HG03432 (cell line): Measurements from ENCODE around the gene NEK11.
"Not testable (repeated sequence)": the region's sequence is repeated elsewhere in the genome, so short reads cannot be mapped to it uniquely, and the experiment has no call there.

ENCODE experiments used
- ATAC-seq: cut with Tn5 transposase; IDR thresholded peaks from one replicate; pipeline ENCODE4 v1.9.1; 2021; ENCODE audit warnings: mild to moderate bottlenecking, moderate library complexity; ENCODE audit not compliant: unreplicated experiment

Gene NEK11

DNA sequence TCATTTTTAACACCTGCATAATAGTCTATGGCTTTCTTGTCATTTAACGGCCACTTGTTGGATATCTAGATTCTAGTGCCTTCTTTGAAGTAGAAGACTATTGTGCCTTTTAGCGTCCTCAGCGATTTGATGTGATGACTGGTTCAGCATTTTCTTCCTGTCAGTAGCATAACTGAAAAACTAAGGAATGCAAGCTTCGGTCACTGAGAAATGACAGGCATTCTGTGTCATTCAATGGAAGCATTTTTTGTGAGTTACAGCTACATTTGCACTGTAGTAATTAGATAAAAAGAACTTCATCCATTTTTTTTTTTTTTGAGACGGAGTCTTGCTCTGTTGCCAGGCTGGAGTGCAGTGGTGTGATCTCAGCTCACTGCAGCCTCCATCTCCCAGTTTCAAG, 10.3 kb downstream of the NEK11 start:
- no peak for ATAC-seq

DNA sequence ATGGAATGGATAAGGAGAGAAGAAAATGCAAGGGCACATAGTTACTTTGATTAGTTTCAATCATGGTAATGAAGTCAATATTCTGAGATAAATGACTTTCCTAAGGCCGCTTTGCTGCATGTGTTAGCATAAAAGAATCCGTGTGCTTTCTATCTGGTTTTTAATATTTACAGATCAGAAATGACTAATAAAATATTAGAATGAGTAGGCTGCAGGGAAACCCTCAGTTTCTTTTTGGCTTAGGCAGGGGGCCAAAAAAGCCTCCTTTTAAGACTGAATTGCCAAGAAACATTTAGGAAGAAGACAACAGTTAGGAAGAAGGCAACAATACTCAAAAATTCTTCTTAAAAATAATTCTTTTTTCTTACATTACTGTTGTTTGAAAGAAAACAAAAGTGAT, 11.6 kb downstream of the NEK11 start:
- no peak for ATAC-seq

DNA sequence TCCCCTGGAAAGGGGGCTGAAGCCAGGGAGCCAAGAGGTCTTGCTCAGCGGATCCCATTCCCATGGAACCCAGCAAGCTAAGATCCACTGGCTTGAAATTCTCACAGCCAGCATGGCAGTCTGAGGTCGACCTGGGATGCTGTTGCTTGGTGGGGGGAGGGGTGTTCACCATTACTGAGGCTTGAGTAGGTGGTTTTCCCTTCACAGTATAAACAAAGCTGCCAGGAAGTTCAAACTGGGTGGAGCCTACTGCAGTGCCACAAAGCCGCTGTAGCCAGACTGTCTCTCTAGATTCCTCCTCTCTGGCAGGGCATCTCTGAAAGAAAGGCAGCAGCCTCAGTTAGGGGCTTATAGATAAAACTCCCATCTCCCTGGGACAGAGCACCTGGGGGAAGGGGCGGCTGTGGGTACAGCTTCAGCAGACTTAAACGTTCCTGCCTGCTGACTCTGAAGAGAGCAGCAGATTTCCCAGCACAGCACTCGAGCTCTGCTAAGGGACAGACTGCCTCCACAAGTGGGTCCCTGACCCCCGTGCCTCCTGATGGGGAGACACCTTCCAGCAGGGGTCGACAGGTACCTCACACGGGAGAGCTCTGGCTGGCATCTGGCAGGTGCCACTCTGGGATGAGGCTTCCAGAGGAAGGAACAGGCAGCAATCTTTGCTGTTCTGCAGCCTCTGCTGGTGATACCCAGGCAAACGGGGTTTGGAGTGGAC, 15.8 kb downstream of the NEK11 start:
- not testable (repeated sequence) for ATAC-seq

DNA sequence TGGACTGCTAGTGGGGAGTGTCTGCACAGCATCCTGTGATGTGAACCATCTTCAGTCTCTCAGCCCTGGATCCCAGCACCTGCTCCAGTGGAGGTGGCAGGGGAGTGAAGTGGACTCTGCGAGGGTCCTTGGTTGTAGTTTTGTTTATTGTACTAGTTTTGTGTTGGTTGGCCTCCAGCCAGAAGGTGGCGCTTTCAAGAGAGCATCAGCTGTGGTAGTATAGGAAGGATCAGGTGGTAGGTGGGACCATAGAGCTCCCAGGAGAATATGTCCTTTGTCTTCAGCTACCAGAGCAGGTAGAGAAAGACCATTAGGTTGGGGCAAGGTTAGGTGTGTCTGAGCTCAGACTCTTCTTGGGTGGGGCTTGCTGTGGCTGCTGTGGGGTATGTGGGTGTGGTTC, 20.9 kb downstream of the NEK11 start:
- no peak for ATAC-seq

DNA sequence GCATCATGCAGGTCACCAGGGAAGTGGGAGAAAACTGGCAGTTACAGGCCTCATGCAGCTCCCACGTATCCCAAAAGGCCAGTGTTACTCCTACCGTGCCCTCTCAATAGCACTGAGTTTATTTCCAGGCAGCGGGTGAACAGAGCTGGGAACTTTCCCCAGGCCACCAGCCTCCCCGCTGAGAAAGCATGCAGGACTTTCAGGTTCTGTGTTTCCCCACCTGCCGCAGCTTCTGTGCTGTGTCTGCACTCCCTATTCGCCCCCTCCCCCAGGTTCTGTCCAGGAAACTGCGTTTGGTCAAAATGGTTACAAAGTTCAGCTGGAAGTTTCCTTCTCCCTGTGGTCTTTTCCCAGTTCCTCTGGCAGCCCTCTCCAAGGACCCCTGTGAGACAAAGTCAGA, 21.4 kb downstream of the NEK11 start:
- ATAC-seq: no peak

DNA sequence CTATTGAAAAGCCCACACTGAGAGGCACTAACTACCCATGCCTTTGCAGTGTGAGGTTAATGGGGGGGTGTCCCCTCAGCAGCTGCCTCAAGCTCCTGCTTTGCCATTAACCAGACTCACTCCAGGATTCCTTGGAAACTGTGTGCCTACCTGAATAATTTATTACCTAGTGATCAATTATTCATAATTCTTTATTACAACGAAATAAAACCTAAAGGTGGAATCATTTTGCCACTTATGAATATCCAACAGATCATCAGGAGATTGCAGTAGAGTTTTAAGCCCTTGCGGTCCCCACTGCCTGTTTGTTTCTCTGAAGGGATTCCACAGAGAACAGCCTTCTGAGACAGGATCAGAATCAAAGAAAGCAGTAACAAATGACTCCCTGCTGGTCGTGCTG, 23.3 kb downstream of the NEK11 start:
- ATAC-seq: no peak

DNA sequence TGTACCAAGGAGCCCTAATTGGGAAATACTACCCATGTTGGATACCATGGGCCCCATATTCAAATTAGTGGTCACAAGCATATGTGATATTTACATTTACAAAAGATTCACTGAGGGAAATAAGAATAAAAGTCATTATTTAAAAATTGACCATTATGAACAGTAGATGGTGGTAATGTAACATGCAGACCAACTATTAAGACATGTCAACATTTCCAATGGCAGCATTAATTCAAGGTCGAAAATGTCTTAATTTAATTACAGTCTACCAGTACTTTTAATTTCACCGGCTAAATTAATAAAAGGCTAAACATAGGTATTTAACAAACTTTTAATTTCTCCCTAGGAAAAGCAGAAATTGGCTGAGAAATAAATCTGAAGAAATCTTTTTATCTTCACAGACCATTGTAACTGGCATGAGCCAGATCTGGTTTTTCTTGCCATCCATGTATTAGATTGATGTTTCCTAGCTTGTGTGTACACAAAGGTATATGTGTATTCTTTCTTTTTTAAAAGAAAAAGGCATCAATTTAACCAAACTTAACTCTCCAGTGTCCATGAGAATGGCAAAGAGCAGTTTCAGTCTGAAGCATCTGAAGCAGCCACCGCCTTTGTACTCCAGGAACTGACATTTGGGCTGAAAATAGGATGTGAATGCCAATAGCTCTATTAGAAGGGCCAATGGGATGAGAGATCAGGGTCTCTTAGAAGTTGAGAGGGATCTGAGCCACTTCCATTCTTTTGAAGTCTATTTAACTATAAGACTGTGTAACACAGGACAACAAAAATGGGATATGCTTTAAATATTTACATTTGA, 26.6 kb downstream of the NEK11 start:
- no peak for ATAC-seq

DNA sequence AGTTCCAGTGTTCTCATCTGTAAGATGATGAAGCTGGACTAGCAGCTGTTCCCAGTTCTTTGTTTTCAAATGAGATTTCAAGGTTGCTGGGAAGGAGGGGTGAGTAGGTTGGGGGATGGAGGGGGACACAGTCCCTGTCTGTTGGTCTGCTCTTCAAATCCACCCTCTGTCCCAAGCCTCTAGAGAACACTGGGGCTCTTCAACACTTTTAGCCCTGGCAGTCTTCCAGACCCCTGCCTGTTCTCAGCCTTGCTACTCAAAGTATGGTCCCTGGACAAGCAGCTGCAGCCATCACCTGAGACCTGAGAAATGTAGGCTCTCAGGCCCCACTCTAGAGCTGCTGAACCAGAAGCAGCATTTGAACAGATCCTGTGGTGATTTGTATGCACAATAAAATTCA, 41.3 kb downstream of the NEK11 start:
- no peak for ATAC-seq

DNA sequence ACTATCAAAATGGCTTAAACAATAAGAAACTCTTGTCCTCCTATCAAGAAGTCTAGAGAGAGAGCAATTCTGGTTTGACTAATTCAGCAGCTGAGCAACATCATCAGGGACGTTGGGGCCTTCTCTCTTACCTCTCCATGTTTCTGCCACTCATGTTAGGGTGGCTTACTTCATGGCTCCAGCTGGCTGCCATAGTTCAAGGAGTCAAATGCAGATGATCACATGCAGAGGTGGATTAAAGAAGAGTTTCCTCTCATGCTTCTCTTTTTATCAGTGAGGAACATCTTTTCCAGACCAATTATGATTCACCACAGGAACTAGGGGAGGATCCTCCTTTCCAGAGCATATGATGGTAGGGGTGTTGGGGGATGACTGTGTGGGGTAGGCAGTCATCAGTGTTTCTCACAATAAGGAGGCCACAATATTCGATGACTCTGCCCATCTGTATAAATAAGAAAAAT, 45.5 kb downstream of the NEK11 start:
- no peak for ATAC-seq

DNA sequence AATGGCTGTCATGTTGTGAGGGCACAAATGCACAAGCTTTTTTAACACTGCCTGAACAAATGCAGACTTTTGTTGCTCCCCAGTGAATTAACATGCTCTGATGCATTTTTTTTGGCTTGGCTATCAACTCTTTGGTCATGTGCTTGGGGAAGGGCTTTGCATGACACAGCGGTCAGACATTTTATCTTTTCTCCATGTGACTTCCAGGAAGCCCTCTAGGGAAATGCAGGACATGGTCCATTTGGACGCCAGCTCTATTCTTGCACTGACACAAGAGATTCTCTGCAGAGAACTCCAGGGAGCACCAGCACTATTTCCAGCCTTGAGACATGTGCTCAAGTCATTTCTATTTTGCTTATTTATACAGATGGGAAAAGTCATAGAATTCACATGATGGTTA, 46.2 kb downstream of the NEK11 start:
- ATAC-seq: no peak

DNA sequence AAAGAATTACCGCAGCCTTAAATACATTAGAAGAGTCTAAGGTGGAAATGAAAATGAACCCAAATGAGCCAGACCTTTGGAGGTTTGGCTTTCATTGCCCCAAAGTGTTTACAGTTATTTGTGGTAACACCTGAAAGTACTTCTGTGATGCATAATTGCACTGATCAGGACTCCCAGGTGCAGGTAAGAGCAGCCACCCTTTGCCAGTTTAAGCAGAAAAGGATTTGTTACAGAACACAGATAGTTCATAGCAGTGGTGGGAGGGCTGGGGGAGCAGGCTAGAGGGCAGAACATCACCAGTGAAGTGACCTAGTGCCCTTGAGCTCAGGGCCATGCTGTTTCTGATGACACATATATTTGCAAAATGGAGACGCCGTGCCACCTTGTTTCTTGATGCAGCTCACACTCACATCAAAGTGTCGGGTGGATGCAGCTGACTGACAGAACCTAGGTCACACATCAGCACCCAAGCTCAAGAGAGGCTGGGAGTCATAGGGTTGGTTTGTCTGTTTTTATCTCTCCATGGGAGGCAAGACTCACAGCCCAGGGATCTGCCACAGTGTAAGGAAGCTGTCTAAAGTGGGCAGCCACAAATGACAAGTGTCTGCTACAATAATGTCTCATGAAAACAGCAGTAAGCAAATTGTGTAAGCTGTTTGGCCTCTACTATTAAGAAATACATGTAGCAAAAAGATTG, 49.1 kb downstream of the NEK11 start:
- ATAC-seq: no peak

DNA sequence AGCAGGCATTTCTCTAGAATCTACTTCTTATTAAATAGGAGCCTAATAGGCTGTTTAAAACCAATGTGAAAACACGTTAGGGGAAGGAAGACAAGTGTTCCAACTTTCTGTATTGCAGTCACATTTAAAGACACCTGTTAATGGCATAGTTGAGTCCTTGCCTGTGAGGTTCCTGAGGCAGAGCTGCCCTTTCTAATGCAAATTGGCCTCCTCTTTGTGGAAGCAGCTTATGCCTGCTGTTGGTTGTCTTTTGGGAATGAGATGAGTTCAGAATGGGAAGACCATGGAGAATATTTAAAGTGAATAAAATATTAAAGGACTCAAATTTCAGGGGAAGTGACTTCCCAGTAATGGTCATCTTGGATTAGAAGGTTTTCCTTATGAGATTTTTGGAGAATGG, 51.2 kb downstream of the NEK11 start:
- ATAC-seq: no peak

DNA sequence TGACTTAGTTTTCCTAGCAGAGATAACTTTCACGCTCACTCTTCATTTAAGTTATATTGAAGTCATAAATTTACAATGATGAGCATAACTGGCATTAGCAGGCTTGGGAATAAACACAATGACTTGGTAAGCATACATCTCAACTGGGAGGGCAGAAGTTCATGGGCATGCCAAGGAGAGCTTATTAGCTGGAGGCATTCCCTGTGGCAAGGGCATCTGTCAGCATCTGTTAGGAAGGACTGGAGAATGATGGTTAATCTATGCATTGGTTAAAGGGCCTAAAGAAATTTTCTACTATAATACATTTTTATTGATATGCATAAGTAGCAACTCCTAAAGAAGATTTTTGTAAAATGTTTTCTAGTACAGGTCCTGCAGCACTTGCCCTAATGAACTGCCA, 52.4 kb downstream of the NEK11 start:
- ATAC-seq: no peak

DNA sequence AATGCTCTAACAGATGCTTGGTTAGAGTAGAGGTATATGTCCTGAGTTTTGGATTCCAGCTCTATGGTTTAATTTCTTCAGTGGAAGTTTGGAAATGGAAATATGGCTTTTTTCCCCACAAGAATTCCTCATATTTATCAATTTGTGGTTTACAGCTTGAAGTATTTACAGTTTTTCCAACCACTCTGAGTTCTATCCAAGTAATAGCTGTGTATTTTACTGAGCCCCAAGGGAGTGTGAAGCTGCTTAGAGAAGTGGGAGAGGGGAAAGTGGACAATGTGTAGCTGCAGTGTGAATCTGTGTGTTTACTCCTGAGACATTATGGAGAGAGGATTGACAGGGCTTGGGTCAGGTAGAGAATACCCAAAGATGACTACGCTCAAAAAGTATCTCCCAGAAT, 54.5 kb downstream of the NEK11 start:
- ATAC-seq: no peak

DNA sequence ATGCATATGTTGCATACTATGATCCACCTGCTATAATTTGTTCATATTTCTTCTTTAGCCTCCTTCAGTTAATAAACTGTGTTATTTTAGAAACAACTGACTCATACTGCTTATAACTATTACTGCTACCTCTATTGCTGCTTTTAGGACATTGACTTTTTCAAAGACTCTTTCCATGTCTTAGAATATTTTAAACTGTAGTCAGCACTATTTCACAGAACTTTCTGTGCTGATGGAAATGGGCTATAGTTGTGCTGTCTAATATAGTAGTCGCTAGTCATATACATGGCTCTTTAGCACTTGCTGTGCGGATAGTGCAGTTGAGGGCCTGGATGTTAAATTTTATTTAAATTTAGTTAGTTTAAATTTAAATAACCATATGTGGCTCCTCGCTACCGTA, 55.6 kb downstream of the NEK11 start:
- no peak for ATAC-seq

DNA sequence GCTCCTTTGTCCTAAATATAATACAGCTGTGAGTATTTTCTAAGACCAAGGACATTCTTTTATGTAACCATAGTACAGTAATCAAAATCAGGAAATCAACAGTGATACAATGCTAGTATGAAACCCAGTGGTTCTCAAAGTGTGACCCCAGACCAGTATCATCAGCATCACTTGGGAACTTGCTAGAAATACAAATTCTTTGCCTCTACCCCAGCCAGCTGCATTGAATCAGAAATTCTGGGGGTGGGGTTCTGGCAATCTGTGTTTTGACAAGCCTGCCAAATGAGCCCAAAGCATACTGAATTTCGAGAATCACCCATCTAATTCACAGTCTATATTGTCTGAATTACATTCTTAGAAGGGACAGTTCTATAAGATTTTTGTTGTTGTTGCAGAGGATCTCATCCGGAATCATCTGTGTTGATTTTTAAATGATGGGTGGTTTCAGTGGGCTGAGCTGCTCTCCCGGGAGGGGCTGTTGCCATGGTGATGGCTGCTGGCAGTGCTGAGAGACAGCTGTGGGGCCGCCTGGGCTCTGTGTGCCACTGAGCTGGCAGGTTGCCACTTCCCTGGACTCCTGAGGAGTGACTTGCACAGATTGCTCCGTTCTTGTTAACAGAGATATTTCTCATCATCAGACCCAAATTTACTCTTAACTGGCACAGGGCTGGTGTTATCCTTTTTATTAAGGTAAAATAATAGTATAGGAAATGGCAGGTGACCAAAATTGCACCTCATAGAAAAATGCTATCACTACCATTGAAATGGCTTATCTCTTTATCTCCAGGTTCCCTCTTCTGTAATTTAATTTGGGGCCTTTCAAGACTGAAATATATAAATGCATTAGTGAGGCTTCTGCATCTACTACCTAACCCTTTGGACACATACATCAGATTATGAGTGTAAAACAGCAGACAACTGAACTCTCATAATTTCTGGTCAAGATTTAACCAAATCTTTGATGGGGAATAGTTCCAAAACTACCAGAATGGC, 56.5 kb downstream of the NEK11 start:
- ATAC-seq: no peak

DNA sequence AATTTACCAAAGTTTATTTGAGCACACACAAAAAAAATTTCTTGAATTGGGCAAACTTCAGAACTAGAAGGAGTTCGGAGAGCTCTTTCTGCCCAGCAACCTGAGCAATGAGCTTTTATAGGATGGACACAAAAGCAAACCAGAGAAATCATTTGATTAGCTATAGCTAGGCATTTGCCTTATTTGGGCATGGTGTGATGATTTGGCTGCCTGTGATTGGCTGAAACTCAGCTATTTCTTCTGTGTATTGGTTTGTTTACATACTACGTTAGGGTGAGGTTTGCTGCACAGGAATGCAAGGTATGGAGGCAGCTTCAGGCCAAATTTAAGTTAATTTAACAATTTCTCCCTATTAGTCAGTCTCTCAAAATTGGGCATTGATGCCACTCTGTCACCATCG, 65.1 kb downstream of the NEK11 start:
- ATAC-seq: no peak

DNA sequence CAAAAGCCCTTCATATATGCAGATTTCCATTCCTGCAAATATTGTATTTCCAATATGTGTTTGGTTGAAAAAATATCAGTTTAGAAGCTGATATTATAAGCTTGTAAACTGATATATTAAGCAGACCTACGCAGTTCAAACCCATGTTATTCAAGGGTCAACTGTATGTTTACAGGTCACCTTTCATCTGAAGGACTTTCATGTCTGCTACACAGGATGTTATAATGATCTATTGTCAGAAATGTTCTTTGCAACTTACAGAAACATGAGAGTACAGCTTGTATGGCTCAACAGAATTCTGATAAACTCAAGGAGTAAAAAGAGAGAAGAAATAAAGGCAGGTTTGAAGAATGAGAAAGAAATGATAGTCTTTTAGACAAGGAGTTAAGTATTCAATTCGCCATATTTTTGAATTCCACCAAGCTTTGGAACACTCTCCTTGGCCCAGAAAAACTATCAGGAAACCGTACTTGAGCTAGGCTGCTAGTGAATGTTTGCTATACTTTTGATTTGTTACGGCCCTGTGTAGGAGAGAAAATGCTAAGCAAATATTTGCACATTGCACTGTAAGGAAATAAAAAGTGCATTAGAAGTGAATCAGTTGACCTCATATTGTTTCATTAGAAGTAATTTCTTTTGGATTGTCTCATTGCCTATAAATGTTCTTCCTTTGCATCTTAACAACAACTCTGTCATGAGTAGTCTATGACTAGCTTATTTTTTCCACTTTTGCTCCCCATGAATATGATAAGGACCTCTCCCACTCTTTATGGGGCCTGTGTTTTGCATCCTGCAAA, 81.2 kb downstream of the NEK11 start:
- no peak for ATAC-seq

DNA sequence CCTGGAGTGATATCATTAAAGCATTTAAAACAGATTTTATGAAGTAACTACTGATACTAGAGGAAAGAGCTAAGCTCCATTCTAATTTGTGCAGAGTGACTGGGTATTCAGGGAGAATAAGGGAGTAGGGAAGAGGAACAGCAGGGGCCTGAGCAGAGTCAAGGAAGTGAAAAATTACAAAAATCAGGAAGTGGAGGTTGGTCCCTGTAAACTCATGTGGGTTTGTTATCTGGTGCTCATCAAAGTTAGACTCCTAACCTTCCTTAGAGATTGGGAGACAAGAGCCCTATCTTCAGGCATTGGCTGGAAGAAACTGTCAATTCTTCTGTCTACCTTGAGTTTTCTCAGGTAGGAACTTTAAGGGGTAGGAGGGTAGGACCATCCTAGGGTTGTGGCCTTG, 82.5 kb downstream of the NEK11 start:
- no peak for ATAC-seq

DNA sequence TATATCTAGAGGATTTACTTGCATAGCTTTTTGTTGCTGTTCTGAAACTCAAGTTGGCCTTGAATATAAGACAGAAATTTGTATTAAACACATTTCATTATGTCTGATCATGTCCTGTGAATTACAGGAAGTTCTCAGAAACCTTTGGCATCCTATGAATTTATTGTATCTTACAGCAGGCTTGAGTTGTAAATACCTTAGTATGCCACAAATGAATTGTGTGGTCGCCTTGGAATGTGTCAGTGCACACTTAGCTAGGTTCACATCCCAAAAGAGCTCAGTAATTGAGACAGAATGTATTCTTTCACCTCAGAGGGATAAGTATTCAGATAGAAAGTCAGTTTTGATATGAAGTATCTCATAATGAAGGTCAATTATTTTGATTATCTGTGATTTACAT, 83.4 kb downstream of the NEK11 start:
- no peak for ATAC-seq
